Hematopoietic multipotent progenitor cell treated with erythropoietin and hydrocortisone succinate and interleukin-3 and kit ligand, for 17 days (in vitro differentiated cells): ENCODE data around the gene RCC1.
"Not testable (repeated sequence)": the region's sequence is repeated elsewhere in the genome, so short reads cannot be mapped to it uniquely, and the experiment has no call there.

ENCODE experiments used
- DNase-seq: peaks from one replicate; pipeline ENCODE4 v3.0.0-alpha.2; 2015; ENCODE audit warnings: low spot score

RCC1 gene

DNA sequence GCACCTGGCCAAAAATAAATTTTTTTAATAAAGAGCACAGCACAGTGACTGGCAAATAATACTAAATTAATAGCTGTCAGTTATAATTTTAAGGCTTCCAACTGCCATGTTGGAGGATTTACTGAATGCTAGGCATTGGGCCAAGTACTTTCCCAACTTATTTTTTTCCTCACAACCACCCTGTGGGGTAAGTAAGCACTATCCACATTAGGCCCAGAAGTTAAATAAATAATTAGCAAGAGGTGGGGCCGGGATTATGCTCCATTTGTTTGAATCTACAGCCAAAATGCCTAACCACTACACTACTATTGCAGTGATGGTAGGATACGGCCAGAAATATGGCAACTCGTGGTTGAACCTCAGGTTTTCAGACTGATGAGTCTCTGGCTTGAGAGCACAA, 42.5 kb downstream of the RCC1 start:
- DNase-seq: no peak

DNA sequence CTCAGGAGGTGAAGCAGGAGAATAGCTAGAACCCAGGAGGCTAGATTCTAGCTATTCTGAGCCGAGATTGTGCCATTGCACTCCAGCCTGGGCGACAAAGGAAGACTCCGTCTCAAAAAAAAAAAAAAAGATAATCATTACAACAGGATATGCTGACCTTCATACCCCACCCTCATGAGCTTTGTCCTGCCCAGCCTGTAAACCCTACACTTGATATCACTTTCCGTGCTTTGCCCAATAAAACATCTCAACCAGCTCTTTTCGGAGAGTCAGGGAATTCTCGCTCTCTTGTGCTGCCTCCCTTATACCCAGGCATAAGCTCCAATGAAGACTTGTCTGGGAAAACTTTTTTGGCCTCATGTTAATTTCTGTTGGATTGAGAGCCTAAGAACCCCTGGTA, 45.5 kb downstream of the RCC1 start:
- no peak for DNase-seq

DNA sequence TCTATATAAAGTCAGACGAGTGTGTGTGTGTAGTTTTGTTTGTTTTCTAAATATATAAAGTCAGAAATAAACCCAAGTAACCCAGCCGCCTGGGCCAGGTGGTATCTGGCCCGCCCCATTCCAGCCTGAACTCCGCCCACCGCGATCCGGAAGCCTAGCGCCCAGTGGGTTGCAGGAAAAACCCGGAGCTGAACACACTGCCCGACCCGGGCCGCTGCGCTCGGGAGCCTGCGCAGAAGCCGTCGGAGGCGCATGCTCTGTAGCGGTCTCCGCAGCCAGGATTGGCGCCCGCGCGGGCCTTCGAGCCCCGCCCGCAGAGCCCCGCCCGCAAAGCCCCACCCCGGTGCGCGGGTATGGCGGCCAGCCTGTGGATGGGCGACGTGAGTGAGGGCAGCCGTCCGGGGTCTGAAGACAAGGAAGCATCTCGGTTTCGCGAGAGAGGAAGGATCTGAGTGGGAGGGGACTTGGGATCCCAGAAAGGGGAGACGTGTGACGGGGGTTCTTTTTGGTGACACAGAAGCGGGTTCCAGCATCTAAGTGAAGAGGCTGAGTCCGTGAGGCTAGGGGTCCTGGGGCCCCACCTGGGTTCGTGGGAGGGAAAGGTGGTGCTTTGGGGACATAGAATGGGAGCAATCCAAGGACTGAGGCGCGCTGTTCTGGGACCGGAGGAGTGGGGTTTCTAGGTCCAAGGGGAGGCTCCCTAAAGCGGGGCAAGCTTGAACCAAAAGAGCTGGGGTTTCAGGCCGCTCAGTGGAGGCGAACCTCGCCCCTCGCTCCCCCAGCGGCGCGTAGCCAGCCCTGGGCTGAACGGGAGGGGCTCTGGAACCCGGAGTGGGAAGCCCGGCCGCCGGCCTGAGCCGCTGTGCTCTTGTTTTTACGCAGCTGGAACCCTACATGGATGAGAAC, 47.2 kb downstream of the RCC1 start, which contains the start of gene TRNAU1AP:
Gene TRNAU1AP, plus strand, starts transcription at position 328 of the 906 bp plus-strand sequence. Its CDS starts 26 bp downstream, at position 354.
- peak; percentile 97 for DNase-seq

DNA sequence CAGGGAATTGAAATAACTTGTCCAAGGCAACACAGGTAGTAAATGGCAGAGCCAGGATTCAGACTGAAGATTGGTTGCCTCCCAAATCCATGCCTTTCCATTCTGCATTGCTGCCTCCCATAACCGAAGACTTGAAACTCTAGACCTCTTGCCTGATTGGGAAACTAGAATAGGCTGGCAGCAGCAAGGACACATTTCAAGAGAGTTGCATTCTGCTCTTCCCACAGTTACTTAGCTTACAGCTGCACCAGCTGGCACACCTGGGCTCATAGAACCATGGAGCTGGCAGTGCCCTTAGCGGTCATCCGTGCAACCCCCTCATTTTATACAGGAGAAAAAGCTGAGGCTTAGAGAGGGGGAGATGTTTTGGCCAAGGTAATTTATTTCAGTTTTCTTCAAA, 55.0 kb downstream of the RCC1 start:
- peak; percentile 3 for DNase-seq

DNA sequence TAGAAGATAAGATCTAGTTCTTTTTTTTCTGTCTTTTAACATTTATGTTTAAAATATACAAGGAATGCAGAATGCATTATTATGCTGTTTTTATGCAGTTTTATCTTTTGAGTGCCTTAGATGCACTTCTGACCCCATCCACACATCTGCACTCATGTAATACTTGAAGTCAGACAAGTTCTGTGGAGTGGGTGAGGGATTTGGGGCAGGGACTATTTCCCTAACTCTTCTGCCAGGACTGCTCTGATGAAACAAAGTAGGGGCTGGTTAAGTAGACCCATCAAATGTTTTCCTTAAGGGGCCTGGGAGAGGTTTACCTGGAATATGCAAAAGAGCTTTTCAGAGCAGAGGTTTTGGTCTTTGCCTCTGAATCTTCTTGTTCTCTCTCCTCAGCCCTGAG, 58.5 kb downstream of the RCC1 start:
- peak; percentile 2 for DNase-seq

DNA sequence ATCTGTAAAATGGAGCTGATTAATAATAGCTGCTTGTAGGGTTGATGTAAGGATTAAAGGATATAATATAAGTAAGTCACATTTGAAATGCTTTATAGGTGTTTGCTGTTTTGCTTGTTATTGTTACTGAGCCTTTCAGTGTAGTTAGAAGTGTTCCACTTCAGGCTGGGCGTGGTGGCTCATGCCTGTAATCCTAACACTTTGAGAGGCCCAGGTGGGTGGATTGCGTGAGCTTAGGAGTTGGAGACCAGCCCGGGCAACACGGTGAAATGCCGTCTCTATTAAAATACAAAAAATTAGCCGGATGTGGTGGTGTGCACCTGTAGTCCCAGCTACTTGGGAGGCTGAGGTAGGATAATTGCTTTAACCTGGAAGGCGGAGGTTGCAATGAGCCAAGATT, 59.2 kb downstream of the RCC1 start:
- DNase-seq: no peak

DNA sequence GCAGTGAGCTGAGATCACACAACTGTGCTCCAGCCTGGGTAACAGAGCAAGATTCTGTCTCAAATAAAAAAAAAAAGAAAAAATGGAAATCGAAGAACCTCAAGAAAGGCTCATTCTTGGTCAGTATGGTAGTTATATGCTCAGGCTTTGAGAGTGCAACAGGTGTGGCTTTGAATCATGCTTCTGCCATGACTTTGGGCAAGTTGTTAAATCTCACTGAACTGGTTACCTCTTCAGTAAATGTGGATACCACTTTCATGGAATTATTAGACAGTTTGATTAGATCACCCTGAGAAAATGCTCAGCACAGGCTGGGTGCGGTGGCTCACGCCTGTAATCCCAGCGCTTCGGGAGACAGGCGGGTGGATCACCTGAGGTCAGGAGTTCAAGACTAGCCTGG, 59.9 kb downstream of the RCC1 start:
- DNase-seq: no peak

DNA sequence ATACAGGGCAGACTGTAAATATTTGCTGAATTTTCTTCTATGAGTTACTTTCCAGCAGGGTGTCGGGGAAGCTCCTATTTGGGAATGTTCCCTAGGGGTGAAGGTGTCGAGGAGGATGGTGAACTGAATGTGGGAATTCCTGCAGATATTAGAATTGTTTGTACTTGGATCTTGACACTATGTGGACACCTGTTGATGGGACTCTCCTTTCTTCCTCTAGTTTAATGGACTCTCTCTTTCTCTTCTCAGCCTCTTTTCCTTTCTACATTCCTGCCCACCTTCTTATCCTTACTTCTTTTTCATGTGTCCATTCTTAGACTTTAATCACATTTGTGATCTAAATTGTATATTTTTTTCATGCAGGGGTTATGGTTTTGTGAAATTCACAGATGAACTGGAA, 61.1 kb downstream of the RCC1 start:
- peak; percentile 3 for DNase-seq

DNA sequence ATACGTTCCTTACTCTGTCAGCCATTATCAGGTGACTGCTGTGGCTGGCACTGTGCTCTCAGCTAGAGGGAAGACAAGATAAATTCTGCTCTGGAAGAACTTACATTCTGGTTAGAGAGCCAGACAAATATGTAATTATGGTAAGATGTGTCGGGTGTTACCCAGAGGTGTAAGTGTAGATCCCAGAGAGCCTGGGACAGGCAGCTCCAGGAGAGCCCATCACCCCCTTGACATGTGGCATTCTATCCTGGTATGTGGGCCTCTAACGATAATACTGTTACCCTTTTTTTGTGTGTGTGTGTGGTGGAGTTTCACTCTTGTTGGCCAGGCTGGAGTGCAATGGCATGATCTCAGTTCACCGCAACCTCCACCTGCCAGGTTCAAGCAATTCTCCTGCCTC, 66.1 kb downstream of the RCC1 start:
- no peak for DNase-seq

DNA sequence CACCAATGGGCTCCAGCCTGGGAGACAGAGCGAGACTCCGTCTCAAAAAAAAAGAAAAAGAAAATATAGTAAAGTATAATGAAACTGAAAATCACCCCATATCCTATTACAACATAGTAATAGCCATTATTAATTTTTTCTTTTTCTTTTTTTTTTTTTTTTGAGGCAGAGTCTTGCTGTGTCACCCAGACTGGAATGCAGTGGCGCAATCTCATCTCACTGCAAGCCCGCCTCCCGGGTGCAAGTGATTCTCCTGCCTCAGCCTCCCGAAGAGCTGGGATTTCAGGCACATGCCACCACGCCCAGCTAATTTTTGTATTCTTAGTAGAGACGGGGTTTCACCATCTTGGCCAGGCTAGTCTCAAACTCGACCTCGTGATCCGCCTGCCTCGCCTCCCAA, 67.0 kb downstream of the RCC1 start:
- not testable (repeated sequence) for DNase-seq

DNA sequence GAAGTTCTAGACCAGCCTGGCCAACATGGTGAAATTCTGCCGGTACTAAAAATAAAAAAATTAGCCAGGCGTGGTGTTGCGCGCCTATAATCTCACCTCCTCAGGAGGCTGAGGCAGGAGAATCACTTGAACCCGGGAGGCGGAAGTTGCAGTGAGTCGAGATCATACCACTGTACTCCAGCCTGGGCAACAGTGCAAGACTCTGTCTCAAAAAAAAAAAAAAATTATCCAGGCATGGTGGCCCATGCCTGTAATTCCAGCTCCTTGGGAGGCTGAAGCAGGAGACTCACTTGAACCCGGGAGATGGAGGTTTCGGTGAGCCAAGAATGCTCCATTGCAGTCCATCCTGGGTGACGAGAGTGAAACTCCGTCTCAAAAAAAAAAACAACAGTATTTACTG, 67.7 kb downstream of the RCC1 start:
- no peak for DNase-seq

DNA sequence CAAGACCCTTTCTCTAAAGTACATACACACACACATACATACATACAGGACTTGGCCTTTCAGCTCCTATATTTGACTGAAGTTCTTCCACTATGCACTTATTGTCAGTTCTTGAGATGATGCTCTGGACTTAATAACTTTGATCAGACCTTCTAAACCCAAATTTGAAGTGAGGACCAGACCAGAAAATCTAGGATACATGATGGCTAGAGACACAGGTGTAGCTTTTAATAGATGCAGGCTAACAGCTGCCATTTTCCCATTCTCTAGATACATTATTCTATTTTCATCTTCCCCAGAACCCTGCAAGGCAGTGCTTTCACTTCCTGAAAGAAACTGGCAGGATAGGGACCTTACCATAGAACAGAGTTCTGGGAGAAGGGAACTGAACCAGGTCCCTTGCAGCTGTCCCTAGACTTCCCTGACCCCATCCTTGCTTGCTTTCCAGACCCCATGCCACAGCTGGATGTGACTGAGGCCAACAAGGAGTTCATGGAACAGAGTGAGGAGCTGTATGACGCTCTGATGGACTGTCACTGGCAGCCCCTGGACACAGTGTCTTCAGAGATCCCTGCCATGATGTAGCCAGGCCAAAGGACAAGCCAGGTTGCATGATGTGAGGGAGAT, 71.3 kb downstream of the RCC1 start:
- no peak for DNase-seq

DNA sequence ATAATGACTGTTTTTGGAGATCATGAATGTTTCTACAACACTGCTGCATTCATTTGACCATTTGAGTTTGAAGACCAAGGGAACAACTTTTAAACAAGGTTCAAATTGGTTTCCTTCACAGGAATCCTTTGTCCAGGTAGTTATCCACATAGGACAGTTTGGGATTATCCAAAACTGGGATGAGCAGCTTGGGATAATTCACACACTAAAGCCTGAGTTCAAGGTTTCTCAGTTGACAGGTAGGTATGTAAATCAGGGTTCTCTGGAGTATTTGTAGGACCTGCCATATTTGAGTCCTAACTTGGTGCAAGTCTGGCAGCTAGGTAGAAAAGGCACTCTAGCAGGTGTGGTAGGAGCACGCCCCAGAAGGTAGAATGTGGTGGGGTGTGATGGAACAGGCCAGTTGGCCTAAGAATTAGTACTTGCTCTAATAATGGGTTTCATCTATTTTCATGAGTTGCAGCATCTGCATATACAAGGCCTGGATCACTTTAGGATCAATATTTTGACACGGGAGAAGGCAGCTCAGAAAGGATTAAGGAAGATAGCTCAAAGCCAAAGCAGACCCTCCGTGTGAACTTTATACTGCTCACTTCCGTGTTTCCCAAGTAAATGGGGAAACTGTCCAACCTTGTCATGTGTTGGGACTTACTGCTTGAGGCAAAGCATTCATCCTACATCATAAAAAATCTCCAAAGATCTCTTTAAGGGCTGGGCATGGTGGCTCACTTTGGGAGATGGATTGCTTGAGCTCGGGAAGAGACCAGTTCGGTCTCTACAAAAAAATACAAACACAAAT, 72.1 kb downstream of the RCC1 start:
- peak; percentile 12 for DNase-seq

DNA sequence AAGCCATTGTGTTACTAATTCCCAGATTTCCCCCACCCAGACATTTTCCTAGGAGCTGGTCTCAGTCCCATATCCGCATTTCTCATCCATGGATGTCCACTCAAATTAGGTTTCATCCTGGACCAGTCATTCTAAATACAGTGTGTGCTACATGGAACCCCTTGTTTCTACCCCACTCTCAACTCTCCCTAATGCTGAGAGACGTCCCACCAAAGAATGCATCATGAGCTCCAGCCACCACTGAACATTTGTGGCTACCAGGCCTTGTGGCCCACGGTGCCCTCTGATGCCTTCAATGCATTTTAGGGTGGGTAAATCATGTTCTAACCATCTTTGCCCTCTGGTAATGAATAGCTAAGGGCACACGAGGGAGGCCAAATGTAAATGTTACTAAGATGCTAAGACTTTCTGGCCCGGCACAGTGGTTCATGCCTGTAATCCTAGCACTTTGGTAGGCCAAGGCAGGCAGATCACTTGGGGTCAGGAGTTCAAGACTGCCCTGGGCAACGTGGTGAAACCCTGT, 72.9 kb downstream of the RCC1 start:
- peak; percentile 10 for DNase-seq

DNA sequence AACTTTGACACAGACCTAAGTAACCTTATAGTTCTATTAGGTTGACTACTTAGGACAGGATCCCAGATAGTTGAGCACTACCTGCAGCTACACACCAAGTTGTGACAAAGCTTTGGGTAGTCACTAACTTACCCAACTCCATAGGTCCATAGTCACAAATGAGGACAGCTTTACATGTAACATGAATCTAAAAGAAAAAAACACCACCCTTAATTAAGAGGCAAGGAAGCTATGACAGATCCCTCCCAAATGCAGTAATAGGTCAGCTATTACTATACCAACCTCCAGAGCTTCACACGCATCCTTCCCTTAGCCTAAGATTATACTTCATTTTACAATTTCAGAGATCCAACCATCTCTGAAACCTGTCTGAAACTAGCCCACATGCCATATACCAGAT, 73.6 kb downstream of the RCC1 start:
- DNase-seq: peak; percentile 12

DNA sequence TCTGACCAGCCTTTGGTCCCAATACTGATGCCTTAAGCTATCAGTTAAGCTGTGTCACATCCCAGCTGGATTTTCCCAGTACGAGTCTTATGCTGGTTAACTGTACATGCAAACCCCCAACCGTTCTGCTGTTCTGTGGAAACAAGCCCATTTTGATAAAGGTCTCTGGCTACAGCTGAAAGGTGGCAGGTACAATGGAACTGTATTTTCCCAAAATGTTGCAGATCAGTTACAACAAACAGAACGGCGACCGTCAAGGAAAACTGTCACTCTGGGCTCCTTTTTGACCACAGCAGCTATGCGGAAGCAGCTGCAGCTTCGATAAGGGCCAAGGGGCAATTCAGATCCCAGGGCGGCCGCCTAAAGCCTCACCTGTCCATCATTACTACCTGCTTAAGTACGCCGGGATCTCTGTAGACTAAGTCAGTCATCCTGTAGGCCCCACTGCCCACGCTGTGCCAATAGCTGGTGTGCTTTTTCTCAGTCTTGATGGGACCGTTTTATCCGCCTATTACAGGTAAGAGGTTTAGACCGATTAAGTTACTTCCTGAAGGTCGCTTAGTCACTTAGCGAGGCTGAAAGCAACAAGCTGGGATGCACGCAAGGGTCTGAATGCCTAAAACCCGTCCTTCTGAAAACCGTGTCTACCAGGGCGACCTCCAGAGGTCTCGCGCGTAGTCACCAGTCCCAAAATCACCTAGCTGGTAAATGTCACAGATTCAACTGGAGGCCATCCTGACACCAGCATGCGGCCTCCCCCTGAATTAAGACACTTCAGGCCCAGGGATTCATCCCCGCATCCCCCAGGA, 75.1 kb downstream of the RCC1 start:
- peak; percentile 75 for DNase-seq

DNA sequence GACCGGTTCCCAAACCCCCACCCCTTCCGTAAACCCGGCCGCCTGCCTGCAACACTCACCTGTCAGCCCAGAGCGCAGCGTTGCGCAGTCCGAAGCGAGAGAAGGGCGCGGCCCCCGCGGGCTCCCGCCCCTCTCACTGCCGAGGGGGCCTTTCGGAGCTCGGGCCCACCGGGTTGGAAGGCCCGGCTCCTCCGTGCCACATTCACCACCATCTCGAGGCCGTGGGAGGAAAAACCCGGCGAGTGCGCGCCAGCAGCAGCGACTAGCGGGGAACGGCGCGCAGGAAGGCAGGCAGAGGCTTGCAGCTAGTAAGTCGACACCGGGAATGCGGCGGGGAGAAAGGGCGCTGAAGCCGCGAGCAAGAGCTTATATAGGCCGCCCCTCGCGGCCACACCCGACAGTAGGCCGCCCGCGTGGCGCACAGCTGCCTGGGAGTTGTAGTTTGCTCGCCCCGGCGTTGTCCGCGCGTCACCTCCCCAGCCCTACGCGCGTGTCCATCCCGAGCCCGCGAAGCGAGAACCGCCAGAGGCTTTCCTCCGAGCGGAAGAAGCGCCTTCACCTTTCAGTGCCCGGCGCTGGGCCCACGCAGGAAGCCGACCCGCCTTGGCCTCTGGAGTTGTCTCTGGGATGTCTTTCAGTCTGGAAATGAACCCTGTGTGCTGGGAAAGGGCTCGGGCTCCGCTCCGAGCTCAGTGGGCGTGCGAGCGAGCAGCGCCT, 75.8 kb downstream of the RCC1 start:
- DNase-seq: peak; percentile 92

DNA sequence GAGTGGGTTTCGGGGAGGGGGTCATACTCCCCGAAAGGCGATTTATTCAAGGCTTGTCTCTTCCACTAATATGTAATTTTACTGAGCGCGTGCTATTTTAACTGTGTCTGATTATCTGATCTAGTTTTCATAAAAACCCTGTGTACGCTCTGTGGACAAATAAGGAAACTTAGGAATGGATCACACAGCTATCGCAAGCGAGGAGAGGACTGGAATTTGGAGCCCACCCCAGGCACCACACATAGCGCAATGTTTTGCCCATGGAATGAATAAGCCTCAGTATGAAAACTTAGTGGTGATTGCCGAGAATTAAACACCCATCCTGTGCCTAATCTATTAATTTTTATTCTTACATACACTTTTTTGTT, 76.4 kb downstream of the RCC1 start:
- DNase-seq: no peak

DNA sequence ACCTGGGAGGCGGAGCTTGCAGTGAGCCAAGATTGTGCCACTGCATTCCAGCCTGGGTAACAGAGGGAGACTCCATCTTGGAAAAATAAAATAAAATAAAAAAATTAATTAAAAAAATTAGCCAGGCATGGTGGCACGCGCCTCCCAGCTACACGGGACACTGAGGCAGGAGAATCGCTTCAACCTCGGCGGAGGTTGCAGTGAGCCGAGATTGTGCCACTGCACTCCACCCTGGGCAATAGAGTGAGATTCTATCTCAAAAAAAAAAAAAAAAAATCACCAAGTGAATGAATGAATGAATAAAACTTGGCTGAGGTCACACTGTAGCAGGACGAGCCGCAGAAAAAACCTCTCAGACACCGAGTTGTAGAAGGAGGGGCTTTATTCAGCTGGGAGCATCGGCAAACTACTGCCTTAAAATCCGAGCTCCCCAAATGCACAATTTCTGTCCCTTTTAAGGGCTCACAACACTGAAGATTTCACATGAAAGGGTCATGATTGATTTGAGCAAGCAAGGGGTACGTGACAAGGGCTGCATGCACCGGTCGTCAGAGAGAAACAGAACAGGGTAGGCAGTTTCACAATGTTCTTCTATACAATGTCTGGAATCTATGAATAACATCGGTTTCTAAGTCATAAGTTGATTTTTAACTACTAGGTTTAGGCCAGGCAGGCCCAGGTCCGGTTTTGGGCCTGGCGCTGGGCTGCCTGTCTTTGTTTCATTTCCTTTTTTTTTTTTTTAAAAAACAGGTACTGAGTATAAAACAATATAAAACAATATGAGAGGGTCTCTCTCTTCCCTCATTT, 80.9 kb downstream of the RCC1 start:
- not testable (repeated sequence) for DNase-seq
